K562 (cell line): Measurements from ENCODE around the gene CCDC137. TPM values are rescaled to one million over a fixed set of nuclear protein-coding genes. Genes with fewer than 3 reads are reported as not detected.
A peak's percentile ranks its signal among the peaks of the same experiment; 100 is the strongest.

Experiments used
- ATAC-seq: fragments of 200-7000 bp; cut with Tn5 transposase; 3 replicates; pipeline ENCODE4 v1.9.1; 2020; ENCODE audit warnings: moderate library complexity
- BruUV-seq: library from RNA; stranded (reverse); fragments of 400-500 nt; replicated peaks from 2 replicates; lab custom pipeline; 2021; lab: Mats Ljungman, UMichigan
- CTCF ChIA-PET: fragments of 300-600 bp; formaldehyde crosslinking; extraction: SDS; loops from one replicate; lab custom pipeline; 2021; ENCODE audit warnings: low intra/inter-chr PET ratio; lab: Yijun Ruan, JAX
- POLR2A ChIA-PET: fragments of 300-600, 350-650 bp; sonication (Branson Sonifier 250); formaldehyde crosslinking; extraction: SDS; loops from one replicate; lab custom pipeline; 2021; ENCODE audit warnings: antibody characterized with exemption, inconsistent platforms; lab: Yijun Ruan, JAX
- DNase-seq, 4 experiments: peaks; one replicate each; pipeline versions ENCODE4 v3.0.0 to v3.0.0-alpha.2; 2011 to 2018; ENCODE audit warnings: low spot score in 3 of 4, mixed read lengths in 3 of 4; ENCODE audit errors: extremely low read depth in 1 of 4
- FAIRE-seq: peaks from 2 replicates; lab custom pipeline; 2011; peaks lifted over from hg19 to GRCh38; lab: Jason Lieb, UNC
- H2AFZ ChIP-seq: 2 replicates; pipeline ENCODE4 v1.6.0; 2011; ENCODE audit warnings: low read depth, low read length, control low read depth, inconsistent platforms
- H3K27ac ChIP-seq: fragments of 200-600 bp; 3 replicates; pipeline ENCODE4 v1.8.0; 2011; ENCODE audit warnings: low read depth, mild to moderate bottlenecking, control low read depth, inconsistent platforms, low read length, moderate library complexity, mixed read lengths; ENCODE audit errors: extremely low read depth
- H3K27me3 ChIP-seq, 2 experiments: fragments of 300-600 bp in 1 of 2; 2 replicates in 1 of 2; 3 replicates in 1 of 2; pipeline versions ENCODE4 v1.6.0 to v1.8.0; 2011; ENCODE audit warnings: inconsistent platforms in 2 of 2, low read length in 2 of 2, mild to moderate bottlenecking in 1 of 2, mixed read lengths in 1 of 2, moderate library complexity in 1 of 2; ENCODE audit not compliant: control insufficient read depth in 2 of 2, insufficient read depth in 2 of 2
- H3K36me3 ChIP-seq: fragments of 300-600 bp; 3 replicates; pipeline ENCODE4 v1.8.0; 2011; ENCODE audit warnings: mild to moderate bottlenecking, low read length, inconsistent platforms; ENCODE audit not compliant: control insufficient read depth, insufficient read depth
- H3K4me1 ChIP-seq, 2 experiments: fragments of 200-600 bp in 1 of 2; replicated peaks in 1 of 2; 2 replicates in 1 of 2; 3 replicates in 1 of 2; pipeline versions ENCODE4 v1.5.1 to v1.8.0; 2011; ENCODE audit warnings: inconsistent platforms in 2 of 2, low read length in 2 of 2, mild to moderate bottlenecking in 1 of 2, mixed read lengths in 1 of 2, moderate library complexity in 1 of 2; ENCODE audit not compliant: control insufficient read depth in 2 of 2, insufficient read depth in 2 of 2
- H3K4me2 ChIP-seq: 2 replicates; pipeline ENCODE4 v1.6.1; 2011; ENCODE audit warnings: low read length, control low read depth, inconsistent platforms, mixed read lengths; ENCODE audit not compliant: insufficient read depth
- H3K4me3 ChIP-seq: fragments of 200-600 bp; sonication (generic), shearing (Covaris generic); 2 replicates; pipeline ENCODE4 v1.5.1; 2016; ENCODE audit warnings: control low read depth, inconsistent platforms
- H3K79me2 ChIP-seq: fragments of 200-600 bp; 3 replicates; pipeline ENCODE4 v1.8.0; 2011; ENCODE audit warnings: low read length, inconsistent platforms; ENCODE audit not compliant: control insufficient read depth, insufficient read depth
- H3K9ac ChIP-seq, 2 experiments: 2 replicates each; pipeline versions ENCODE4 v1.6.0 to v1.6.1; 2011; ENCODE audit warnings: low read depth in 2 of 2, low read length in 2 of 2, control low read depth in 1 of 2, inconsistent platforms in 1 of 2, mild to moderate bottlenecking in 1 of 2, mixed read lengths in 1 of 2; ENCODE audit not compliant: insufficient read depth in 1 of 2
- H3K9me1 ChIP-seq: one replicate; pipeline ENCODE4 v1.6.0; 2011; ENCODE audit warnings: inconsistent platforms, mild to moderate bottlenecking, low read length, moderate library complexity; ENCODE audit not compliant: control insufficient read depth, insufficient read depth
- H3K9me3 ChIP-seq: replicated peaks from 2 replicates; pipeline ENCODE4 v1.5.1; 2011; ENCODE audit warnings: low read depth, low read length, inconsistent platforms; ENCODE audit not compliant: control insufficient read depth, insufficient read depth
- H4K20me1 ChIP-seq: replicated peaks from 2 replicates; pipeline ENCODE4 v1.6.1; 2011; ENCODE audit warnings: low read length, inconsistent platforms, mixed read lengths; ENCODE audit not compliant: control insufficient read depth, insufficient read depth
- DMBX1 ChIP-seq: fragments of 250-450 bp; sonication (Bioruptor Pico); IDR thresholded peaks from 2 replicates; pipeline ENCODE4 v1.8.0; 2022; ENCODE audit warnings: inconsistent platforms, mild to moderate bottlenecking, moderate library complexity, borderline replicate concordance
- POLR2B ChIP-seq: fragments of 450-650 bp; IDR thresholded peaks from 2 replicates; pipeline ENCODE4 v1.6.1; 2018; ENCODE audit warnings: low read depth; ENCODE audit not compliant: partially characterized antibody
- POLR2G ChIP-seq: fragments of 200-400 bp; formaldehyde crosslinking; IDR thresholded peaks from 2 replicates; pipeline ENCODE4 v1.6.1; 2017; ENCODE audit warnings: low read depth, mild to moderate bottlenecking, antibody characterized with exemption, low read length, moderate library complexity
- RBFOX2 ChIP-seq: fragments of 200-400 bp; formaldehyde crosslinking; IDR thresholded peaks from 2 replicates; pipeline ENCODE4 v1.6.1; 2017; ENCODE audit warnings: low read depth, mild to moderate bottlenecking, low read length, moderate library complexity
- RBM22 ChIP-seq: fragments of 200-400 bp; formaldehyde crosslinking; IDR thresholded peaks from 2 replicates; pipeline ENCODE4 v1.6.1; 2018; ENCODE audit warnings: low read length, low read depth; ENCODE audit not compliant: poor library complexity, severe bottlenecking
- ZNF584 ChIP-seq: fragments of 200-800 bp; sonication (Bioruptor generic); IDR thresholded peaks from 2 replicates; pipeline ENCODE4 v1.6.1; 2016; ENCODE audit warnings: low read depth, mild to moderate bottlenecking, missing genetic modification characterization, missing compliant biosample characterization
- WGBS: fragments of 100-300 bp; shearing (Covaris generic); methylation state at CpG from one replicate; pipeline ENCODE4 v1.1.6; 2016; ENCODE audit warnings: low coverage, mixed read lengths; ENCODE audit not compliant: insufficient coverage; ENCODE audit errors: missing lambda C conversion rate; 5-methylcytosine and 5-hydroxymethylcytosine counted together
- in situ Hi-C: fragments of 300-500 bp; cut with MboI; formaldehyde crosslinking; loops from 4 replicates; pipeline ENCODE4 v1.15.0; 2018; ENCODE audit warnings: inconsistent platforms, mixed read lengths
- intact Hi-C: fragments of 100-400 bp; cut with micrococcal nuclease; formaldehyde crosslinking; loops from 2 replicates; pipeline ENCODE4 v1.14.2; 2022
- polyA plus RNA-seq, 8 experiments: library from polyadenylated mRNA; depleted of rRNA in 4 of 8; stranded (reverse) in 5 of 8; unstranded in 3 of 8; fragments of >200 nt; fragmentation: Nextera tagmentation in 2 of 8; fragmentation: Illumina TruSeq in 1 of 8; extraction: Ambion mirVana in 2 of 8; extraction: Trizol in 1 of 8; gene quantifications; 2 replicates each; pipeline versions ENCODE4 v1.2.1 to v1.2.3, GENCODE V29; 2011 to 2014; ENCODE audit warnings: inconsistent platforms in 1 of 8, missing spikeins in 1 of 8
- total RNA-seq, 7 experiments: library from RNA; depleted of rRNA in 6 of 7; stranded (reverse); fragments of >200 nt in 6 of 7; fragmentation: Illumina TruSeq in 2 of 7; extraction: Trizol in 2 of 7; gene quantifications; 2 replicates each; pipeline versions ENCODE4 v1.2.1 to v1.2.3, GENCODE V29; 2011 to 2021; ENCODE audit warnings: low replicate concordance in 1 of 7
- TF ChIP-seq, protein P1 (sequence below): fragments of 450-650 bp; formaldehyde crosslinking; conservative IDR thresholded peaks from 2 replicates; pipeline ENCODE4 v1.4.0; 2022; ENCODE audit warnings: mild to moderate bottlenecking, missing genetic modification characterization
- TF ChIP-seq, protein P2 (sequence below): sonication (generic); formaldehyde crosslinking; IDR thresholded peaks from 2 replicates; pipeline ENCODE4 v1.8.1; 2023; ENCODE audit warnings: mild to moderate bottlenecking, missing genetic modification reagents
- TF ChIP-seq, protein P3 (sequence below), 2 experiments: fragments of 150-350 bp in 1 of 2; IDR thresholded peaks; 2 replicates each; pipeline ENCODE4 v1.6.1; 2012 to 2016; ENCODE audit warnings: low read depth in 2 of 2, low read length in 2 of 2, mild to moderate bottlenecking in 1 of 2, moderate library complexity in 1 of 2
- TF ChIP-seq, protein P4 (sequence below), 3 experiments: fragments of 200-800 bp in 1 of 3; sonication (Bioruptor generic) in 1 of 3; sonication (generic) in 1 of 3; formaldehyde crosslinking in 1 of 3; IDR thresholded peaks; 2 replicates each; pipeline versions ENCODE4 v1.6.1 to v1.8.0; 2016 to 2022; ENCODE audit warnings: mild to moderate bottlenecking in 2 of 3, missing compliant biosample characterization in 2 of 3, missing genetic modification characterization in 2 of 3, missing genetic modification reagents in 1 of 3

CCDC137 gene
- total and polyA plus RNA-seq, 9 of the 15 experiments (the other 6 are each of a cell fraction or from before 2014, with no cell fraction given): 2.3 to 68.1 (median 38.3) TPM

DNA sequence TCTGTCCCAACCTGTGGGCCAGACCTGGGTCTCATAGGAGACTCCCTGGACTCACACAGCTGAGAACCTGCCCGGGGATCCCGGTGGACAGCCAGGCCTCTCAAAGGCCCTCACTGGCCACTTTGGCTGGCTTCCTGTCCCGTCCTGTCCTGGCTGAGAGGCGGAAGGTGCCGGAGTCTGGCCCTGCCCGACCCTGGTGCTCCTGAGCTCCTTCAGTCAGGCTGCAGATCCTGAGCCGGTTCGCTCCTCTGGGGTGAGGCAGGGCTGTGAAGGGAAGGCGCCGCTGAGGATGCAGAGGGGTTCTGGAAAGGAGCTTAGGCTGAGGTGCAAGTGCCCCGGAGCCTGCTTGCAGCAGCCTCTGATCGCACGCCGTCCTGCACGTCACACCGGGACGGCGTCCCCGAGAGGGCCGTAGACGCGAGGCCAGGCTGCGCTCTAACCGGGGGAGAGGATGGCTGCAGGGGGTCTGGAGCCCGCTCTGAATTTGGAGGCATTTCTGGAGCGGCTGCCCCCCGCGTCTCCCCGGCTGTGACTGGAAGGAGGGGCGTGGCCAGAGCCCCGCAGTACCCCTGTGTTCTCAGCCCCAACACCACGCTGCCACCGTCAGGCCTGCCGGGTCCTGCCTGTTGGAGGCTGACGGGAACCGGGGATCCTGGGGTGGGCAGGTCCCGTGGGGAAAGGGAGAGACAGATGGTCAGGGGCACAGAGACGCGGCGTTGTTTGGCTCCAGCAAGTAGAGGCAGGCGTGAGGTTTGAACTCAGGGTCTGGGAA lies 21.4 kb downstream of the CCDC137 start:
- ChIA-PET CTCF (no interaction called here), POLR2A (interaction anchor here (1.1 kb wide), 1 partner anchor 15 kb away, joined by 3 read pairs; no protein-coding TSS in a partner anchor)
- no TSS peak for BruUV-seq
- no peaks in the 10 kb centered on the region for H3K9me3 ChIP-seq
- TF ChIP-seq DMBX1 (CRISPR knock-in tag) (no peak), POLR2G (peak; percentile 56), POLR2B (no peak), ZNF584 (CRISPR knock-in tag) (no peak), RBFOX2 (peak; percentile 72), RBM22 (peak; percentile 58)
- TF ChIP-seq, protein P1, sequence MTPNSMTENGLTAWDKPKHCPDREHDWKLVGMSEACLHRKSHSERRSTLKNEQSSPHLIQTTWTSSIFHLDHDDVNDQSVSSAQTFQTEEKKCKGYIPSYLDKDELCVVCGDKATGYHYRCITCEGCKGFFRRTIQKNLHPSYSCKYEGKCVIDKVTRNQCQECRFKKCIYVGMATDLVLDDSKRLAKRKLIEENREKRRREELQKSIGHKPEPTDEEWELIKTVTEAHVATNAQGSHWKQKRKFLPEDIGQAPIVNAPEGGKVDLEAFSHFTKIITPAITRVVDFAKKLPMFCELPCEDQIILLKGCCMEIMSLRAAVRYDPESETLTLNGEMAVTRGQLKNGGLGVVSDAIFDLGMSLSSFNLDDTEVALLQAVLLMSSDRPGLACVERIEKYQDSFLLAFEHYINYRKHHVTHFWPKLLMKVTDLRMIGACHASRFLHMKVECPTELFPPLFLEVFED (CRISPR knock-in tag): no peak
- TF ChIP-seq, protein P2, sequence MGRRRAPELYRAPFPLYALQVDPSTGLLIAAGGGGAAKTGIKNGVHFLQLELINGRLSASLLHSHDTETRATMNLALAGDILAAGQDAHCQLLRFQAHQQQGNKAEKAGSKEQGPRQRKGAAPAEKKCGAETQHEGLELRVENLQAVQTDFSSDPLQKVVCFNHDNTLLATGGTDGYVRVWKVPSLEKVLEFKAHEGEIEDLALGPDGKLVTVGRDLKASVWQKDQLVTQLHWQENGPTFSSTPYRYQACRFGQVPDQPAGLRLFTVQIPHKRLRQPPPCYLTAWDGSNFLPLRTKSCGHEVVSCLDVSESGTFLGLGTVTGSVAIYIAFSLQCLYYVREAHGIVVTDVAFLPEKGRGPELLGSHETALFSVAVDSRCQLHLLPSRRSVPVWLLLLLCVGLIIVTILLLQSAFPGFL (CRISPR knock-in tag): no peak
- TF ChIP-seq, protein P3, sequence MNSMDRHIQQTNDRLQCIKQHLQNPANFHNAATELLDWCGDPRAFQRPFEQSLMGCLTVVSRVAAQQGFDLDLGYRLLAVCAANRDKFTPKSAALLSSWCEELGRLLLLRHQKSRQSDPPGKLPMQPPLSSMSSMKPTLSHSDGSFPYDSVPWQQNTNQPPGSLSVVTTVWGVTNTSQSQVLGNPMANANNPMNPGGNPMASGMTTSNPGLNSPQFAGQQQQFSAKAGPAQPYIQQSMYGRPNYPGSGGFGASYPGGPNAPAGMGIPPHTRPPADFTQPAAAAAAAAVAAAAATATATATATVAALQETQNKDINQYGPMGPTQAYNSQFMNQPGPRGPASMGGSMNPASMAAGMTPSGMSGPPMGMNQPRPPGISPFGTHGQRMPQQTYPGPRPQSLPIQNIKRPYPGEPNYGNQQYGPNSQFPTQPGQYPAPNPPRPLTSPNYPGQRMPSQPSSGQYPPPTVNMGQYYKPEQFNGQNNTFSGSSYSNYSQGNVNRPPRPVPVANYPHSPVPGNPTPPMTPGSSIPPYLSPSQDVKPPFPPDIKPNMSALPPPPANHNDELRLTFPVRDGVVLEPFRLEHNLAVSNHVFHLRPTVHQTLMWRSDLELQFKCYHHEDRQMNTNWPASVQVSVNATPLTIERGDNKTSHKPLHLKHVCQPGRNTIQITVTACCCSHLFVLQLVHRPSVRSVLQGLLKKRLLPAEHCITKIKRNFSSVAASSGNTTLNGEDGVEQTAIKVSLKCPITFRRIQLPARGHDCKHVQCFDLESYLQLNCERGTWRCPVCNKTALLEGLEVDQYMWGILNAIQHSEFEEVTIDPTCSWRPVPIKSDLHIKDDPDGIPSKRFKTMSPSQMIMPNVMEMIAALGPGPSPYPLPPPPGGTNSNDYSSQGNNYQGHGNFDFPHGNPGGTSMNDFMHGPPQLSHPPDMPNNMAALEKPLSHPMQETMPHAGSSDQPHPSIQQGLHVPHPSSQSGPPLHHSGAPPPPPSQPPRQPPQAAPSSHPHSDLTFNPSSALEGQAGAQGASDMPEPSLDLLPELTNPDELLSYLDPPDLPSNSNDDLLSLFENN (IDR thresholded peaks at IDR 0.05; ENCODE audit: low read depth in 2 of 2, low read length in 2 of 2): no peak
- TF ChIP-seq, protein P4, sequence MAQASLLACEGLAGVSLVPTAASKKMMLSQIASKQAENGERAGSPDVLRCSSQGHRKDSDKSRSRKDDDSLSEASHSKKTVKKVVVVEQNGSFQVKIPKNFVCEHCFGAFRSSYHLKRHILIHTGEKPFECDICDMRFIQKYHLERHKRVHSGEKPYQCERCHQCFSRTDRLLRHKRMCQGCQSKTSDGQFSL (CRISPR knock-in tag; IDR thresholded peaks at IDR 0.05): no peak
- TF ChIP-seq, protein P4 (tag; IDR thresholded peaks at IDR 0.05): no peak
- H3K27ac ChIP-seq: no peak overlapping the region
- H3K27me3 ChIP-seq: no peaks in the 10 kb centered on the region
- no peak overlapping the region for H2AFZ ChIP-seq
- in situ Hi-C loops: no loop called here
- no peak for DNase-seq
- peak overlapping the region in 1 of 2 experiments; percentile 21; a peak in 1 of 4 replicates for H3K9ac ChIP-seq
- H3K4me2 ChIP-seq: no peak overlapping the region
- H3K9me1 ChIP-seq: peaks cover 9% of the 10 kb centered on the region
- H3K4me1 ChIP-seq: peaks cover 13 to 73% of the 10 kb centered on the region in 2 experiments
- ATAC-seq: no peak
- 93% methylated on average over 36 of the region's 41 CpGs for WGBS
- FAIRE-seq: no peak
- peaks cover 81% of the 10 kb centered on the region; the same call in 2 of the 3 replicates for H3K36me3 ChIP-seq
- peaks cover 40% of the 10 kb centered on the region for H3K79me2 ChIP-seq
- intact Hi-C loops: no loop called here
- no peak overlapping the region for H3K4me3 ChIP-seq
- H4K20me1 ChIP-seq: peaks cover 16% of the 10 kb centered on the region; the same call in 1 of the 2 replicates
